ENCODE measurements around the gene MYL7. TPM values are rescaled to one million over a fixed set of nuclear protein-coding genes. Genes with fewer than 3 reads are reported as not detected.
"Not testable (repeated sequence)": the region's sequence is repeated elsewhere in the genome, so short reads cannot be mapped to it uniquely, and the experiment has no call there.

The MYL7 gene
- total RNA-seq, 4 donors from 2014 or later: not detected

GRCh38 chr7:44175730-44176129, 34.6 kb upstream of the MYL7 start:
- H3K9me3 ChIP-seq: no peaks in the 10 kb centered on the region
- no peak overlapping the region for H3K27ac ChIP-seq
- no peak for DNase-seq
- no peaks in the 10 kb centered on the region for H3K27me3 ChIP-seq
- H3K4me3 ChIP-seq (replicated peaks in 1 of 3): no peak overlapping the region
- 86 to 97% methylated on average over 3 of the region's 3 CpGs for WGBS, 2 donors
- TF ChIP-seq CTCF (IDR thresholded peaks at IDR 0.05) (no peak), POLR2A (IDR thresholded peaks at IDR 0.05) (no peak)
- no peaks in the 10 kb centered on the region for H3K4me1 ChIP-seq
- H3K36me3 ChIP-seq: no peaks in the 10 kb centered on the region
- intact Hi-C loops (cut with DNase I): no loop called here

GRCh38 chr7:44174694-44174948, 33.5 kb upstream of the MYL7 start:
- intact Hi-C loops (cut with DNase I); H3K9me3 ChIP-seq; H3K36me3 ChIP-seq; H3K27me3 ChIP-seq; H3K4me3 ChIP-seq (replicated peaks in 1 of 3); DNase-seq; H3K4me1 ChIP-seq; H3K27ac ChIP-seq: not testable (repeated sequence)
- 78 to 90% methylated on average over 1 of the region's 1 CpG for WGBS, 2 donors

DNA sequence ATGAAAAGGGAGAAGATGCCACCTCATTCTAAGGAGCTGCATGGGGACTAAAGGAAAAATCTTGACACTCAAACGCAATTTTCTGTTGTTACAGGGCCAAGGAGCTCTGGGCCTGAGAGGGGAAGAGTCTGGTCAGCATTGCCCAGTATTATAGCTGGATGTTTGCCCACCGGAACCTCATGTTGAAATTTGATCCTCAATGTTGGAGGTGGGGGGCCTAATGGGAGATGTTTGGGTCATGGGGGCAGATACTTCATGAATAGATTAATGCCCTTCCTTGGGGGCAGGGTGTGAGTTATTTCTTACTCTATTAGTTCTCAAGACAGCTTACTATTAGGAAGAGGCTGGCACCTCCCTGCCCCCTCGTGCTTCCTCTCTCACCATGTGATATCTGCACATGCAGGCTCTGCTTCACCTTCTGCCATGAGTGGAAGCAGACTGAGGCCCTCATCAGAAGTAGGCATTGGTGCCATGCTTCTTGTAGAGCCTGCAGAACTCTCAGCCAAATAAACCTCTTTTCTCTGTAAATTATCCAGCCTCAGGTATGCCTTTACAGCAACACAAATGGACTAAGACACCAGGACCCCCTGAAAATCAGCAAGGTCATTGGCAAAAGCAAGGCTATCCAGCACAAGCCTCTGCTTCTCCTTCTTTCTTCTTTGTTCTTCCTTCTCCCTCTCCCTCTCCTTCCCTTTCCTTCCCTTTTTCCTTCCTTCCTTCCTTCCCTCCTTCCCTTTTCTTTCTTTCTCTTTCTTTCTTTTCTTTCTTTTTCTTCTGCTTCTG, 33.0 kb upstream of the MYL7 start:
- 61 to 65% methylated on average over 3 of the region's 3 CpGs for WGBS, 2 donors

GRCh38 chr7:44172803-44173424, 31.8 kb upstream of the MYL7 start:
- no peak for TF ChIP-seq CTCF (IDR thresholded peaks at IDR 0.05)
- no peak for TF ChIP-seq POLR2A (IDR thresholded peaks at IDR 0.05)
- H3K27me3 ChIP-seq: no peaks in the 10 kb centered on the region
- no peaks in the 10 kb centered on the region for H3K9me3 ChIP-seq
- no peak overlapping the region for H3K4me3 ChIP-seq (replicated peaks in 1 of 3)
- DNase-seq: no peak
- H3K27ac ChIP-seq: no peak overlapping the region
- no peaks in the 10 kb centered on the region for H3K36me3 ChIP-seq
- WGBS, 2 donors: 71 to 74% methylated on average over 6 of the region's 6 CpGs
- no peaks in the 10 kb centered on the region for H3K4me1 ChIP-seq
- intact Hi-C loops (cut with DNase I): no loop called here

More for the DNA sequence above, 33.0 kb upstream of the MYL7 start:
- Histone ChIP-seq H3K27me3 (no peaks in the 10 kb centered on the region), H3K36me3 (no peaks in the 10 kb centered on the region), H3K4me3 (replicated peaks in 1 of 3) (no peak overlapping the region), H3K27ac (no peak overlapping the region), H3K9me3 (no peaks in the 10 kb centered on the region), H3K4me1 (no peaks in the 10 kb centered on the region)
- no peak for DNase-seq
- TF ChIP-seq POLR2A (IDR thresholded peaks at IDR 0.05) (no peak), CTCF (IDR thresholded peaks at IDR 0.05) (no peak)
- intact Hi-C loops (cut with DNase I): no loop called here

GRCh38 chr7:44172352-44172751, 31.2 kb upstream of the MYL7 start:
- no peaks in the 10 kb centered on the region for H3K36me3 ChIP-seq
- no peak for TF ChIP-seq CTCF (IDR thresholded peaks at IDR 0.05)
- no peaks in the 10 kb centered on the region for H3K27me3 ChIP-seq
- no peaks in the 10 kb centered on the region for H3K9me3 ChIP-seq
- no peak for DNase-seq
- no peak overlapping the region for H3K4me3 ChIP-seq (replicated peaks in 1 of 3)
- intact Hi-C loops (cut with DNase I): no loop called here
- H3K4me1 ChIP-seq: no peaks in the 10 kb centered on the region
- no peak overlapping the region for H3K27ac ChIP-seq

- 94 to 98% methylated on average over 9 of the region's 9 CpGs for whole genome bisulfite sequencing, 2 donors
- H3K27me3 ChIP-seq; H3K9me3 ChIP-seq; intact Hi-C loops (cut with DNase I); H3K4me3 ChIP-seq (replicated peaks in 1 of 3); H3K36me3 ChIP-seq; H3K4me1 ChIP-seq; DNase-seq; H3K27ac ChIP-seq: not testable (repeated sequence)
Measured at GRCh38 chr7:44171901-44172300, 30.8 kb upstream of the MYL7 start.

All from thyroid gland (tissue), 4 donors.